ENCODE data around the gene EBI3. TPM values are rescaled to one million over a fixed set of nuclear protein-coding genes. Genes with fewer than 3 reads are reported as not detected.

The EBI3 gene
- total RNA-seq, 1 experiment from 2014 or later = not detected

DNA sequence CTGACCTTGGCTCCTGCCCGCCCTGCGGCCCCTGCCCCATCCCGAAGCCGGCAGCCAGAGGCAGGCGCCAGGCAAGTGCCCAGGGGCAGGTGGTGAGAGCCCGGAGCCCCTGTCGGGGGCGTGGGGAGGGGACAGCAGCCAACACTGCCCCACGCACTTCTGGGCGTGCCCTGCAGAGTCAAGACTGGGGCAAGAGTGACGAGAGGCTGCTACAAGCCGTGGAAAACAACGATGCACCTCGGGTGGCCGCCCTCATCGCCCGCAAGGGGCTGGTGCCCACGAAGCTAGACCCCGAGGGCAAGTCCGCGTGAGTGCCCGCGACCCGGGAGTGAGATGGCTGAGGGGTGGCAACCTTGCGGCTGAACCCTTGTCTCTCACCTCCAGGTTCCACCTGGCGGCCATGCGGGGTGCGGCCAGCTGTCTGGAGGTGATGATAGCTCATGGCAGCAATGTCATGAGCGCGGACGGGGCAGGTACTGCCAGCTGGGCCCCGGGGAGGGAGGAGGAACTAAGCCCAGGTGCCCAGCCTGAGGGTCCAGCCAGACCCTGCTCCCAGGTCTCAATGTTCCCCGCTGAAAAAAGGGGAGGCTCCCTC, 29.5 kb upstream of the EBI3 start:
- CTCF ChIA-PET = no interaction called here
- POLR2A ChIA-PET (ENCODE audit: unreplicated experiment) = no interaction called here
- intact Hi-C loops (cut with micrococcal nuclease) = loop anchor here (5.0 kb wide), 1 partner anchor 212 kb away; the partner anchor contains the start of gene EEF2
- no peak overlapping the region for H3K9ac ChIP-seq (ENCODE audit: low read length)
- no peak overlapping the region for H3K27ac ChIP-seq (ENCODE audit: low read length)
- peaks cover 13% of the 10 kb centered on the region for H3K27me3 ChIP-seq (ENCODE audit: low read length)
- no peaks in the 10 kb centered on the region for H3K4me1 ChIP-seq (ENCODE audit: insufficient read depth, low read length)
- no peak overlapping the region for H3K4me2 ChIP-seq (ENCODE audit: low read length)
- H3K4me3 ChIP-seq (ENCODE audit: low read length) = no peak overlapping the region
- H4K20me1 ChIP-seq (ENCODE audit: low read length) = no peaks in the 10 kb centered on the region
- no peaks in the 10 kb centered on the region for H3F3A ChIP-seq (ENCODE audit: low read length, unreplicated experiment)
- H3K79me2 ChIP-seq (ENCODE audit: low read length) = no peaks in the 10 kb centered on the region
- no TSS peak for BruUV-seq (replicated peaks)
- H3K36me3 ChIP-seq (ENCODE audit: low read depth, low read length) = no peaks in the 10 kb centered on the region
- TF ChIP-seq, protein P1, sequence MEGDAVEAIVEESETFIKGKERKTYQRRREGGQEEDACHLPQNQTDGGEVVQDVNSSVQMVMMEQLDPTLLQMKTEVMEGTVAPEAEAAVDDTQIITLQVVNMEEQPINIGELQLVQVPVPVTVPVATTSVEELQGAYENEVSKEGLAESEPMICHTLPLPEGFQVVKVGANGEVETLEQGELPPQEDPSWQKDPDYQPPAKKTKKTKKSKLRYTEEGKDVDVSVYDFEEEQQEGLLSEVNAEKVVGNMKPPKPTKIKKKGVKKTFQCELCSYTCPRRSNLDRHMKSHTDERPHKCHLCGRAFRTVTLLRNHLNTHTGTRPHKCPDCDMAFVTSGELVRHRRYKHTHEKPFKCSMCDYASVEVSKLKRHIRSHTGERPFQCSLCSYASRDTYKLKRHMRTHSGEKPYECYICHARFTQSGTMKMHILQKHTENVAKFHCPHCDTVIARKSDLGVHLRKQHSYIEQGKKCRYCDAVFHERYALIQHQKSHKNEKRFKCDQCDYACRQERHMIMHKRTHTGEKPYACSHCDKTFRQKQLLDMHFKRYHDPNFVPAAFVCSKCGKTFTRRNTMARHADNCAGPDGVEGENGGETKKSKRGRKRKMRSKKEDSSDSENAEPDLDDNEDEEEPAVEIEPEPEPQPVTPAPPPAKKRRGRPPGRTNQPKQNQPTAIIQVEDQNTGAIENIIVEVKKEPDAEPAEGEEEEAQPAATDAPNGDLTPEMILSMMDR (conservative IDR thresholded peaks at IDR 0.05; ENCODE audit: low read depth, low read length) = no peak
- TF ChIP-seq EZH2 (IDR thresholded peaks at IDR 0.05; ENCODE audit: low read length, unreplicated experiment) (no peak), EZH2phosphoT487 (IDR thresholded peaks at IDR 0.05; ENCODE audit: borderline replicate concordance, low read length) (no peak)
- no peaks in the 10 kb centered on the region for H3K9me2 ChIP-seq (replicated peaks; ENCODE audit: low read length)
- no peak for DNase-seq
- no peak for ATAC-seq
- no peak overlapping the region for H2AFZ ChIP-seq (ENCODE audit: low read length)
- no peaks in the 10 kb centered on the region for H3K9me3 ChIP-seq (ENCODE audit: low read length)

DNA sequence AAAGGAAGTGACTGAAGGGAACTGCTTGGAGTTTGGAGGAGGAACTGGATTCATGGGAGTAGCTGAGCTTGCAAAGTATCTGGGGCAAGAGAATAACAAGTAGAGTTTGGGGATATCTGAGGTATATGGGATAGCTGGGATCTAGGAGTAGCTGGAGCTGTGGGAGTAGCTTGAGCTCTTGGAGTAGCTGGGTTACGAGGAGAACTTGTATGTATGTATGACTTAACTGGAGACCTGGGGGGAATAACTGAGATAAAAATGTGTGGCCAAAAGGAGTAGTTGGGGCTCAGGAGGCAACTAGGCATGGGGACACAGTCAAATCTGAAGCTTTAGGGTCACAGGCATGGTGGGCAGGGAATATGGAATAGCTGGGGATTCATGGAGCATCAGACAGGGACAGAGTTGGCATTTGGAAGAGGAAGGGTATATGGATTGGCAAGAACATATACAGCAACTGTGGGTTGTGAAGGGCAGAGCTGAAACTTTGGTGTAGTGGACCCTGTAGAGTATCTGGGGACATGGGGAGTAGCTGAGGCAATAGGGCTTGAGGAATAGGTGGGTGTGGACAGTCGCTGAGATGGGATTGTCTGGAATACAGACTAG, 28.3 kb upstream of the EBI3 start:
- TF ChIP-seq, protein P1 (conservative IDR thresholded peaks at IDR 0.05; ENCODE audit: low read depth, low read length) = no peak
- TF ChIP-seq EZH2 (IDR thresholded peaks at IDR 0.05; ENCODE audit: low read length, unreplicated experiment) (no peak), EZH2phosphoT487 (IDR thresholded peaks at IDR 0.05; ENCODE audit: borderline replicate concordance, low read length) (no peak)
- H3K36me3 ChIP-seq (ENCODE audit: low read depth, low read length) = no peaks in the 10 kb centered on the region
- no peaks in the 10 kb centered on the region for H4K20me1 ChIP-seq (ENCODE audit: low read length)
- ATAC-seq = no peak
- H3K4me3 ChIP-seq (ENCODE audit: low read length) = no peak overlapping the region
- no peak overlapping the region for H3K4me2 ChIP-seq (ENCODE audit: low read length)
- H3K79me2 ChIP-seq (ENCODE audit: low read length) = no peaks in the 10 kb centered on the region
- H3K9me2 ChIP-seq (replicated peaks; ENCODE audit: low read length) = no peaks in the 10 kb centered on the region
- H3K9me3 ChIP-seq (ENCODE audit: low read length) = no peaks in the 10 kb centered on the region
- BruUV-seq (replicated peaks) = no TSS peak
- H3K9ac ChIP-seq (ENCODE audit: low read length) = no peak overlapping the region
- H3K27ac ChIP-seq (ENCODE audit: low read length) = no peak overlapping the region
- H2AFZ ChIP-seq (ENCODE audit: low read length) = no peak overlapping the region
- H3K27me3 ChIP-seq (ENCODE audit: low read length) = peaks cover 13% of the 10 kb centered on the region
- CTCF ChIA-PET = no interaction called here
- no peaks in the 10 kb centered on the region for H3K4me1 ChIP-seq (ENCODE audit: insufficient read depth, low read length)
- POLR2A ChIA-PET (ENCODE audit: unreplicated experiment) = no interaction called here
- DNase-seq = no peak
- no peaks in the 10 kb centered on the region for H3F3A ChIP-seq (ENCODE audit: low read length, unreplicated experiment)
- intact Hi-C loops (cut with micrococcal nuclease) = loop anchor here (5.0 kb wide), 1 partner anchor 214 kb away; the partner anchor contains the start of gene EEF2

DNA sequence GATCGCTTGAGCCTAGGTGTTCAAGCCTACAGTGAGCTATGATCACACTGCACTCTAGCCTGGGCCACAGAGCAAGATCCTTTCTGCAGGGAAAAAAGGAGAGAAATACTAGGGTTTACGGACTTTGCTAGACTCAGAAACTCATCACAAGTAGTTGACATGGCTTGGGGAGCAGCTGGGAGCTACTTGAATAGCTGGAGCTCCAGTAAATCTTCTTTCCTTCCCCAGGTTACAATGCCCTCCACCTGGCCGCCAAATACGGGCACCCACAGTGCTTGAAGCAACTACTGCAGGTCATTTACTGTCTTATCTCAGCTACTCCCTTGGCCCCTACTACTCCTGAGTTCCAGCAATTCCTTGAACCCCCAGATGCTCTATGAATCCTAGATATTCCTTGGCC, 27.5 kb upstream of the EBI3 start:
- H3K27ac ChIP-seq (ENCODE audit: low read length) = no peak overlapping the region
- H3K36me3 ChIP-seq (ENCODE audit: low read depth, low read length) = no peaks in the 10 kb centered on the region
- H3K9me2 ChIP-seq (replicated peaks; ENCODE audit: low read length) = no peaks in the 10 kb centered on the region
- no peak for TF ChIP-seq EZH2phosphoT487 (IDR thresholded peaks at IDR 0.05; ENCODE audit: borderline replicate concordance, low read length)
- TF ChIP-seq, protein P1 (conservative IDR thresholded peaks at IDR 0.05; ENCODE audit: low read depth, low read length) = no peak
- TF ChIP-seq EZH2 (IDR thresholded peaks at IDR 0.05; ENCODE audit: low read length, unreplicated experiment) = no peak
- no peak overlapping the region for H2AFZ ChIP-seq (ENCODE audit: low read length)
- ATAC-seq = no peak
- DNase-seq = no peak
- H3K79me2 ChIP-seq (ENCODE audit: low read length) = no peaks in the 10 kb centered on the region
- POLR2A ChIA-PET (ENCODE audit: unreplicated experiment) = no interaction called here
- intact Hi-C loops (cut with micrococcal nuclease) = loop anchor here (5.0 kb wide), 1 partner anchor 214 kb away; the partner anchor contains the start of gene EEF2
- no TSS peak for BruUV-seq (replicated peaks)
- H3K4me3 ChIP-seq (ENCODE audit: low read length) = no peak overlapping the region
- H4K20me1 ChIP-seq (ENCODE audit: low read length) = no peaks in the 10 kb centered on the region
- H3K9me3 ChIP-seq (ENCODE audit: low read length) = no peaks in the 10 kb centered on the region
- no peaks in the 10 kb centered on the region for H3K4me1 ChIP-seq (ENCODE audit: insufficient read depth, low read length)
- H3F3A ChIP-seq (ENCODE audit: low read length, unreplicated experiment) = no peaks in the 10 kb centered on the region
- peaks cover 13% of the 10 kb centered on the region for H3K27me3 ChIP-seq (ENCODE audit: low read length)
- H3K4me2 ChIP-seq (ENCODE audit: low read length) = no peak overlapping the region
- CTCF ChIA-PET = no interaction called here
- no peak overlapping the region for H3K9ac ChIP-seq (ENCODE audit: low read length)

All from PC-3 (cell line).